GM21381 (cell line): ENCODE measurements around the gene BLVRA.
"Not testable (repeated sequence)": the region's sequence is repeated elsewhere in the genome, so short reads cannot be mapped to it uniquely, and the experiment has no call there.

Experiments
- ATAC-seq: cut with Tn5 transposase; IDR thresholded peaks from one replicate; pipeline ENCODE4 v1.9.1; 2021; ENCODE audit warnings: mild to moderate bottlenecking, moderate library complexity; ENCODE audit not compliant: unreplicated experiment

The BLVRA gene

DNA sequence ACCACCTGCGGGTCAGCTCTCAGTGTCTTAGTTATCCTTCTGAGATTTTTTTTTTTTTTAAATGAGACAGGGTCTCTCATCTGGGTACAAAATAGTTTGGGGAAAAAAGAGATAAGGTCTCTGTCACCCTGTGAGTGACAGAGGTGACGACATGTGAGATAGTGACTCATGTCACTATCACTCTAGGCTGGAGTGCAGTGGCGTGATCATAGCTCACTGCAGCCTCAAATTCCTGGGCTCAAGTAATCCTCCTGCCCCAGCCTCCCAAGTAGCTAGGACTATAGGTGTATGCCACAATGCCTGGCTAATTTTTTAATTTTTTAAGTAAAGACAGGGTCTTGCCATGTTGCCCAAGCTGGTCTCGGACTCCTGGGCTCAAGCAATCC, 10.4 kb downstream of the BLVRA start:
- no peak for ATAC-seq

- no peak for ATAC-seq
These were observed 10.8 kb downstream of the BLVRA start for GRCh38 chr7:43769281-43769680.

- ATAC-seq, result no peak
These were observed 11.4 kb downstream of the BLVRA start for GRCh38 chr7:43769791-43770465.

- no peak for ATAC-seq
These were observed 12.6 kb downstream of the BLVRA start for GRCh38 chr7:43771128-43771527.

DNA sequence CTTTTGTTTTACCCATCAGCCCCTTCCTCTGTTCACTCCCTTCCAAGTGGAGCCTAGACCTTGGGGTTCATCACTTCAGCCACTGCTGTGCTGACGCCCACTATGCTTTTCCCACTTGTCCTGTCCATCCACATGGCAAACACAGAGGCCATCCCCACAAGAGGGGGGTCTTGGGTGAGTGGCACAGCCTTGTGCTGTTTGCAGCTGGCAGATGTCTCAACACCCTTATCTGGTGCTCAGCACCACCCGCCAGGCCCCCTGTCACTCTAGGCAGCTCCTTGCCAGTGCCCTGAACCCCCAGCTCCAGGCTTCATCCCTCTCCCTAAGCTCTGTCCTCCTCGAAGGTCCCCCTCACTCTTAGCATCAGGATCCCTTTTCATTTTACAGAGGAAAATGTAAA, 13.1 kb downstream of the BLVRA start:
- ATAC-seq, result no peak

- ATAC-seq, result not testable (repeated sequence)
These were observed 14.8 kb downstream of the BLVRA start for GRCh38 chr7:43773268-43773667.

GRCh38 chr7:43775255-43775654, 16.8 kb downstream of the BLVRA start:
- not testable (repeated sequence) for ATAC-seq

GRCh38 chr7:43778293-43779044, 20.0 kb downstream of the BLVRA start:
- not testable (repeated sequence) for ATAC-seq

DNA sequence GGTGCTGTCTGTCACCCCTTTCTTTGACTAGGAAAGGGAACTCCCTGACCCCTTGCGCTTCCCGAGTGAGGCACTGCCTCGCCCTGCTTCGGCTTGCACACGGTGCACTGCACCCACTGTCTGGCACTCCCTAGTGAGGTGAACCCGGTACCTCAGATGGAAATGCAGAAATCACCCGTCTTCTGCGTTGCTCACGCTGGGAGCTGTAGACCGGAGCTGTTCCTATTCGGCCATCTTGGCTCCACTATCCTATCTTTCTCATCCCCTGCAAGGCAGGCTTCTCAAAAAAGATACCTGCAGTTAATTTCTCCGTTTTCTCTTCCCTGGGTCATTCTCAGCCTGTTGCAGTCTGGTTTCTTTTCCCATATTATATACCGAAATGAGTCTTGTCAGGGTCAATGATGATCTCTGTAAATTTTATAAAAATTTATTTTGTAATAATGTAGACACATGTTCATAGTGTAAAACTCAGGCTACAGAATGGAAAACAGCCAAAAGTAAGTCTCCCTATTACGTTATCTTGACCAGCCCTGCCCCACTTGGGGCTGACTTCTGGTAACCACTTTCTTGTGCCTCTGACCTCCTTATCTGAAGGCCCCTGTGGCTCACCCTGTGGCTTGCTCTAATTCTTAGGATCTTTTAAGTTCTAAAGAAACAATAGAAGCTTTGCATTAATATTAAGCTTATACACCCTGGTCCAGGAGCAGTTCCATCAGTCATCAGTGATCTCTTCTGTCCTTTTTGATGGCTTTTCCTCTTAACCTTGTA, 20.7 kb downstream of the BLVRA start:
- no peak for ATAC-seq

- no peak for ATAC-seq
These were observed 23.5 kb downstream of the BLVRA start for GRCh38 chr7:43781726-43782607.

- no peak for ATAC-seq
These were observed 24.5 kb downstream of the BLVRA start for GRCh38 chr7:43782768-43783555.

GRCh38 chr7:43784030-43784584, 25.6 kb downstream of the BLVRA start:
- no peak for ATAC-seq

GRCh38 chr7:43784585-43785087, 26.2 kb downstream of the BLVRA start:
- ATAC-seq, result peak; percentile 93

DNA sequence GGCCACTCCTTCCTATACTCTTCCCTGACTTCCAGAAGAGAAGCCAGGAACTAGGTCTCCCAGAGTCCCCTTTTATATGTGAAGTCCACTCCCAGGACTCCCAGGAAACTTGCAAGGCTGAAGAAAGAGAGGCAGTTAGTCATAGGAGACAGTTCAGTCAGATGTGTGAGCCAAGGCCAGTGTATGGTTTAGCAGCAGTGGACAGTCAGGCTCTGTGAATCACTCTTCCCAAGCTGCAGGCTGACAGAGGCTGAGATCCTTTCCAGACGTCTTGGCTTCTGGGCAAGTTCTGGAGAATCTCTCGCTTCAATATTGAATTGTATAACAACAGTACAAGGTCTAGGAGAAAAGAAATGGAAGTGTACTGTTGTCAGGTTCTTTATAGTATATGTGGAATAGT, 26.9 kb downstream of the BLVRA start:
- ATAC-seq, result no peak

DNA sequence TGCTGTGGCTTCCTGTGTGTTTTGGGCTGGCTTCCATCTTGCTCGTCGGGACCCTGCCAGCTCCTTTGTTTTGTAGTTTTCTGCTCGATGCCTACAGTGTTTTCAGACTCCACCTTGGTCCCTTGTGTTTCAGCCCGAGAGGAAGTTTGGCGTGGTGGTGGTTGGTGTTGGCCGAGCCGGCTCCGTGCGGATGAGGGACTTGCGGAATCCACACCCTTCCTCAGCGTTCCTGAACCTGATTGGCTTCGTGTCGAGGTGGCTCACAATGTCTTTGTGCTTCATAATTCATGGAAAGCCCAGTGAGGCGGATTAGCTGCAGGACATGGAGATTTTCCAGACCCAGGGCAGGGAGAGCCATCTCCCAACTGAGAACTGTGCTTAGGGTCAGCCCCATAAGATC, 29.3 kb downstream of the BLVRA start:
- no peak for ATAC-seq

GRCh38 chr7:43790006-43790405, 31.5 kb downstream of the BLVRA start:
- no peak for ATAC-seq

DNA sequence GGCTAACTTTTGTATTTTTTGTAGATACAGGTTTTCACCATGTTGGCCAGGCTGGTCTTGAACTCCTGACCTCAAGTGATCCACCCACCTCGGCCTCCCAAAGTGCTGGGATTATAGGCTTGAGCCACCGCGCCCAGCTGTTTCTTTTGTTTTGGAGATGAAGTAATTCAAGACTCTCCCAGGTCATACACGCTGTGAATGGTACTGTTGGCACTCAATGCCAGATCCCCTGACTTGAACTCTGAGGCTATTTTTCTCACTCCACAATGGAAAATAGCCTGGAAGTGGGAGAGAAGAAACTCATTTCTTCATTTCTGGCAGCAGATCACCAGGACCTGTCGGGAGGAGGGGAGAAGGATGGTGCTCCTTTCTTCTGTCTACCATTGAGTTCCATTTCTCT, 32.4 kb downstream of the BLVRA start:
- no peak for ATAC-seq

DNA sequence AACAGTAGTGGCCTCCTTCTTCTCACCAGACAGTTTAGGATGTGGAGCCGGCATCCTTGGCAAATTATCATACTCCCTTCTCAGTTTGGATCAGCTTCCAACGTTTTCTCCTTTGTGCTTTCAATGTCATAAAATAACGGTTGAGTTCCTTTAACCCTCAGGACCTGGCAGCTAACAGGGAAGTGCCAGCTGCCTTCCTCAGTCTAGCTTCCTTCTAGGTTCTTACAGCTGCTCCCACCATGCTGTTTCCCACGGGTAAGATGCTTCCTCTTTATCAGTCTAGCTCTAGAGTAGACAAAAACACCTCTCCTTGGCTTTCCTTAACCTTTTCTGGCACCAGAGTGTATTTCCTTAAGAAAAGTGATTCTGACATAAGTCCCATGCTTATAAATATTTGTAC, 33.2 kb downstream of the BLVRA start:
- no peak for ATAC-seq

DNA sequence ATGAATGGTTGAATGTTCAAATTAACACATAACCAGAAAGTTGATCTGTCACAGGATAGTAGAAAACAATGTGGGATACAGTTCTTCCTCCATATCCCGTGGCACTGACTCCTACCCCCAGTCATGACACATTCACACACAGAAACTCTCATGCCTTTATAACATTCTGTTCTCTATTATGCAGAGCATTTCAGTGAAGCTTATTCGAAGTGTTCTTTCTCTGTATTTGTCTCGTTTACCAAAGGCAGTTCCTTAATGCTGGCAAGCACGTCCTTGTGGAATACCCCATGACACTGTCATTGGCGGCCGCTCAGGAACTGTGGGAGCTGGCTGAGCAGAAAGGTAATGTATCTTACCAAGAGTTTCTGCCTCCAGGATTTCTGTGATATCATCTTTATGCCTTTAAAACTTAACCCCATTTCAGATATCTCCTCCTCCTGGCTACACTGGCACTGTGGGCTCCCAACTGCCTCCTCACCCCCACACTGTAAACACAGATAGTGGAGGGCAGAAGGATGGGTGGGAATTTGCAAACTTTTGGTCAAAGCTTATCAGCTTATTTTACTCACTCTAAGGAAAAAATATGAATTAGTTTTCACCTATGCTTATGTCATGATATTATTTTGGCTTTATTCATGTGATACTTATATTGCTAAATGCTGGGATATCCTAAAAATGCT, 34.1 kb downstream of the BLVRA start:
- ATAC-seq, result no peak
